HG02798 (cell line): ENCODE data around the gene MCM9.

Experiments used
- ATAC-seq: cut with Tn5 transposase; IDR thresholded peaks from one replicate; pipeline ENCODE4 v1.9.1; 2021; ENCODE audit warnings: mild to moderate bottlenecking; ENCODE audit not compliant: unreplicated experiment, poor library complexity

MCM9 gene

DNA sequence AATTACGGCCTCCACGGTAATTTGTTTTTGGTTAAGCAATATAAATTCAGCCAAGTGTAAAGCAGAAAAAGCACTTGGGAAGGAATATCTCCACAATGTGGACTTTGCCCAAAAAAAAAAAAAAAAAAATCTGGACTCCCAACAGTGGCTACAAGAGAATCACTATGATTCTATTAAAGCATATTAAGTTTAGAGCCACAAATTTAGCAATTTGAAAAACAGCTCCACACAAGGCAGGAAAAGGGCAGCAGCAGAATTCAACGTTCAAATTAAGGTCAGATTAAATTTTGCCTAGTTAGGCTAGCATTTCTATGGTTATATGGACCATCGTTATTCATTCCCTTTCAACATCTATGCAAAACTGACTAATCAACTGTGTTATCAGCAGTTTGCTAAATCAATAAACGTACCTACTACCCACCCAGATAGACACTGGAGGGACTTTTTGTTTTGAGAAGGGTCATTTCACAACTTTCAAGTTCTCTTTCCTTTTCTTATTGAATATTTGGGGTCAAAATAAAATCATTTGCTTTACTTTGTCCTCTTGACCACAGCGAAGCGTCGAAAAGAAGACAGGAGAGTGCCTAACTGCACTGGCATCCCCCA lies 1.0 kb downstream of the MCM9 start:
- ATAC-seq = peak; percentile 0

- no peak for ATAC-seq
Observed at GRCh38 chr6:118932421-118932820, 2.5 kb downstream of the MCM9 start.

GRCh38 chr6:118931436-118931835 lies 3.5 kb downstream of the MCM9 start:
- no peak for ATAC-seq

DNA sequence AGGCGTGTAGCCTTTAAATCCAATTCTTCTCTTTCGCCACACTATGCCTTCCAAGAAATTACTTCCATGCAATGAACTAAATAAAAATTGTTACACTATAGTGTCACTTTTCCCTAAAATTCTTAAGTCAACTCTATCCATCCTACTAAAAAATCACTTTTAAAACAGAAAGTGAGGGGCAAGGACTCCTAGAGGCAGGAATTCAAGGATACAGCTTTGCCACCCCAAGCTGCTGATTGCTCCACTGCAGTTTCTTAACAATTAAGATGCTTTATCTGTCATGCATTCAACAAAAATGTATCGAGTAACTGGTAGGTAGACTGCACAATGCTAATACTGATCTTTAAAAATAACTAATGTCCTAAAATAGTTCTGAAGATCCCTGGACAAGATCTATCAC lies 4.3 kb downstream of the MCM9 start:
- no peak for ATAC-seq

- ATAC-seq = no peak
Observed at GRCh38 chr6:118923035-118923434, 11.9 kb downstream of the MCM9 start.

DNA sequence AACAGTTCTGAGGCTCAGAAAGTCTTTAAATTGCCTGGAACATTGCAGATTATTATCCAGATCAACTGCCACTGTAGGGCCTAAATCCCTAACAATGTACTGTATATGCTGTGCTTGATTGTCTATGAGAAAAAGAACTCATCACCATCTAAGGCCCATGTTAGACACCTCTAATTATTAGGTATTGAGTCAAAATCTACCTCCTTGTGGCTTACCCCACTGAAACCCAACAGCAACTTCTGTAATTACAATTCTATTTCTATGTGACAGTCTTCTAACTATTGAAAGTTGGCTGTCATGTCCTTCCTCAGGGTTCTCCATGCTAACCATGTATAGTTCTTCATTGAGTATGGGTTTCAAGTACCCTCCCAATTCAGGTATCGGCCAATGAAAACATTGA lies 13.9 kb downstream of the MCM9 start:
- ATAC-seq = no peak

DNA sequence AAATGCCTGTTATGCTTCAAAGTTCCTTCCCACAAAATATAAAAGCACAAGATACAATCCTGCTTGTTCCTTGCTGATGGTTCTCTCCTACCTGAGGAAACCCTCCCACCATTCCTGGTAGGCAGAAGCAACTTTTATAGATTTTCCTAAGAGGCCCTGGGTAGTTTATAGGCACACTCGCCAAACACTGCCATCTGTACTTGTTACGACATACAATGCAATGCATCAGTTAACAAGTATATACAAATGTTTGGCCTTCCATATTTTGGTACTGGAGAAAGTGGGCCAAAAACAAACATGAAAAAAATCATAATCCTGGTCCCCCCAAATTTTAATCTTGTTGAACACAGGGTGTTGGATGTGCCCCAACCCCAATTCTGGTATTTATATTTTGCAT lies 16.6 kb downstream of the MCM9 start:
- no peak for ATAC-seq

DNA sequence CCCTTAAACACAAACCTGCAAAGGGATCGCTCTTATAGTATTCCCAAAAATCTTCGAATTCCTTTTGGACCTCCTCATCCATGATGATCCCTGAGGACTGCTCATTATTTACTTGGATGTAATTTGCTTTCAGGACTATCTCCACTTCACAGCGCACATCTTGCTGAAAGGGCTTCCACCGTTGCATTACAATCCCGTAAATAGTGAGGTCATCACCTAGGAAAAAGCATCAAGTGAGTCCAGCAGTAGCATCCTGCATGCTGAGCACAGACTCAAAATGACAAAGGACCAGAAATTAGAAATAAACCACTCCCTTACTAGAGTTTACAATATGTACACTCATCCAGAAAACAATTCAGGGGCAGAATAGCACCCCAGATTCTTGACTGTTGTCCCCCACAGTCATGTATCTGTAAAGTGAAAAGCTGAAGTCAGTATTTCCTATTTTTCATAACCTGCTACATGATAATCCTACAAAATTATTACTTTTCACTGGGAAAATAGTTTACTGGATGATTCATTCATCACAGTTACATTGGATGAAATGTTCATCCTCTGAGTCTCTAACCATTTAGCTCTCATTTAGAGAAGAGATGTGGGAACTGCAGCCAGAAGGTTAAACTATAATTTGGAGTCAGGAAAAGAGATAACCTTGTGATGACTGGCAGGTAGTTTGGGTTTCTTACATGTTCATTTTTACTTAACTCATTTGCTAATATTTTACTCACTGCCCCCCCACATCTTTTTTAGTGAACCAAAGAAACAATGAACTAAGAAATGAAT lies 17.2 kb downstream of the MCM9 start:
- no peak for ATAC-seq

DNA sequence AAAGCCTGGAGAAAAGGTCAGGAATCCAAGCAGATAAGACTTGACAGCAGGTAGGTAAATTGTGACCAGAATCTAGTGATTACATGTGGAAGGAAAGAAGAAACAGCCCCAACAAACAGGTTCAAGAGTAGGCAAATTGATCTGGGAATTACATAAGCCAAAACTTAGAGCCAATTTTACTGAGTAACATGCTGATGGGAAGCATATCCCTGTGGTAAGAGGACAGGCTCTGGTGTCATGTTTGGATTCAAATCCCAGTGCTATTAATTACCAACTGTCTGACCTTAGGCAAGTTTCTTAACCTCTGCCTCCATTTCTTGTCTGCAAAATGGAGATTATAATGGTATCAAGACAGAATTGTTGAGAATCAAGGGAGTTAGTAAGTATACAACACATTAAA lies 20.4 kb downstream of the MCM9 start:
- no peak for ATAC-seq

DNA sequence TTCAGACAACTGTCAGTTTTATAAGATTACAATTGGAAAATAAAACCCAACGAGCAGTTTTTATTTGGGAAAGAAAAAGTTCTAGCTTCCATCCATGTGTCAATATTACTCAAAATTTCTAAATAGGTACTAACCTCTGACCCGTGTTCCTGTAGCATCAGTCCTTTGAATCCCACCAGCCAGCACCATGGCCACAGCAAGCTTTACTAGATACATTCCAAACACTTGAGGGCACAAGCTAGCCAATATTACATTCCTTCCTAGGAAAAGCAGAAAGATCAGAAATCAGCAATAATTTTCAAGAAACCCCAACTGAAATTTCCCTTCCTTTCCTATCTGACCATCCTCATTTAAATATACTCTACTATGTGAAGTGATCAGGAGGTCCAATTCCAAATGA lies 21.8 kb downstream of the MCM9 start:
- ATAC-seq = no peak

GRCh38 chr6:118912646-118913045 lies 22.3 kb downstream of the MCM9 start:
- ATAC-seq = no peak

DNA sequence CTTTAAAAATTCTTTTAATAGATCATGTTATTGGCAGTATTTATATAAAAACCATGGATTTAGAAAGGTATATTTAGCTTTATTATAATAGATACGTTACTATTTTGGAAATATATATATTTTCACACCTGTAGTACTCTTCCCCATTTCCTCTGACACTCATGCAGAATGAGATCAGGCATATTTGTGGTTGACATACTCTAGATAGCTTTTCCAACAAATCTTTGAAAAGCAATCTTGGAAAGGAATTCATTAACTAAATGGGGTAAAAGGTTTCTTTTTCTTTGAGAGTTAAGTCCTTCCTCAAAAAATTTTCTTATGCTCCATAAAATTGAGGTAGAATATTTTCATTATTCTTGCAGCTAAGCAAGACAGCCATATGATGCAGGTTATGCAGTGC lies 26.5 kb downstream of the MCM9 start:
- ATAC-seq = no peak

GRCh38 chr6:118905851-118906250 lies 29.1 kb downstream of the MCM9 start:
- no peak for ATAC-seq

DNA sequence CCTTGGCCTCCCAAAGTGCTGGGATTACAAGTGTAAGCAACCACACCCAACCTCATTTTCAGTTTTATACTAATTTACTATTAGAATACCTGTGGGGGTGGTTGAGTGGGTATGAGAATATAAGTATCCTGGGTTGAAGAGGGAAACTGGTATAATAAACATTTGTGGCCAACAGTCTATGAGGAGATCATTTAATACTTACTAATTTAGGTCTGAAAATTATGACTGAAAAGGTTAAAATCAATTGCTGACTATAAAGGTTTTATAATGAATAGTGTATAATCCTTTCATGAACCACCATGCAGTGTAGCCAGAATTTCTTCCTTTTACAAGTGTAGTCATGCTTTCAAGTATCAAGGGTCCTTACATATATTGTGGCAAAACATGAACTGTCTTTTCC lies 29.9 kb downstream of the MCM9 start:
- no peak for ATAC-seq

DNA sequence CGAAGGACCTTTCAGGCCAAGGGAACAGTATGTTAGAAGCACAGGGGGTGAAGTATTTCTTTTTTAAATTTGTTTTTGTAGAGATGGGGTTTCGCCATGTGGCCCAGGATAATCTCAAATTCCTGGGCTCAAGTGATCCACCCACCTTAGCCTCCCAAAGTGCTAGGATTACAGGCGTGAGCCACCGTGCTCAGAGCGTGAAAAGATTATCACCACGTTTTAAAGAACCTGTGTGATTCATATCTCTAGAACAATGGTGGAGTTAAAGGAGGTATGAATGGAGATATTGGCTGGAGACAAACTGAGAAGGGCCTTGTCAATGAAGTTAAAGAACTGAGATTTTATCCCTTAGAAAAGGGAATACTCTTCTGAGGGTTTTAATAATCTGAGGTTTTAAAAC lies 31.3 kb downstream of the MCM9 start:
- ATAC-seq = no peak

DNA sequence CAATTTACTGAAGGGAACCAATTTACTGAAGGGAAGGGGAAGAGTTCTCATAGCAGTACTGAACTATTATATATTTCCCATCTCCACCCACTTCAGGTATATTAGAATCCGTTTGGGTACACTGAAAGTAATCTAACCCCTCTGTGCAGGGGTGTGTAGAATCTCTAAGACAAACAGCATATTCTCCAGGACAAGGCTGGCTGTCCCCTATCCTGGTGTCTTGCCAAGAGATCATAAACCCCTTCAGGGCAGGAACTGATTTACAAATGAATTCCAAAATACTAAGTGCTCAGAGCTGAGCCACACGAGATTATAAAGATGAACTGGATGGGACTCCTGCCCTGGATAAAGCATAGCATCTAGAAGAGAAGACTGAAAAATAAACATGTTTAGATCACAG lies 31.8 kb downstream of the MCM9 start:
- ATAC-seq = no peak

DNA sequence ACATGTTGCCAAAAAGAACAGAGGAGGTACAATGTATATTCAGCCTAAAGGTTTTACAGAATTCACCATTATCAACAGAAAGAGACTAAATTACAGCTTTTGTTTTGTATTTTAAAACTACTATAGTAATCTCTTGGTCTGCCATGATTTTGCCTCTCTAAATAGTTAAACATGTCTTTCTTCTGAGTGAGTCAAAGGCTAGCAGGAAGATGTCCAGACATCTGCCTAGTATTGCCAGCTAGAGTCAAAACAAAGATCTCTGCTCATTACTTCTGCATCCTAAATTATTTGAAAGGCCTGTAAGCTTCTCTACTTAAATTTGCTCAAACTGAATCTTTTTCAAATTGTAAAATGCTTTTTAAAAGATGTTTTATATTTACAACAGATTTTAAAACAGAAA lies 32.2 kb downstream of the MCM9 start:
- ATAC-seq = no peak

- ATAC-seq = no peak
Observed at GRCh38 chr6:118899948-118900347, 35.0 kb downstream of the MCM9 start.

- ATAC-seq = no peak
Observed at GRCh38 chr6:118897386-118897785, 37.6 kb downstream of the MCM9 start.

- ATAC-seq = peak; percentile 14
Observed at GRCh38 chr6:118896339-118897136, 38.4 kb downstream of the MCM9 start.

- ATAC-seq = no peak
Observed at GRCh38 chr6:118895859-118896258, 39.1 kb downstream of the MCM9 start.

DNA sequence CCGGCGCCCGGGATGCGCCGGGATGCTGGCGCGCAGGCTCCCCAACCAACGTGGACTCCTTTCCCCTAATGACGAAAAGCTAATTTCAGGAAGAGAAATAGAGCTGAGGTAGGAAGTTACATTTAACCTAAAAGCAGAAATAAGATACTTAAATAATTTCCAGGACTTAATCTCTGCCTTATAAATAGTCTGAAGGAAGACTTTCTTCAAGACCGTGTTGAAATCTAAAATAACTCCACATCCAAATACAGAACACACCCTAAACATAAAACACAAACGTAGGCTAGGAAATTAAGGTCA lies 39.7 kb downstream of the MCM9 start:
- no peak for ATAC-seq
